IMR-90 (cell line): Measurements from ENCODE around the gene AGT. TPM values are rescaled to one million over a fixed set of nuclear protein-coding genes. Genes with fewer than 3 reads are reported as not detected.
"Not testable (repeated sequence)": the region's sequence is repeated elsewhere in the genome, so short reads cannot be mapped to it uniquely, and the experiment has no call there.

ENCODE experiments used
- ATAC-seq: fragments of 200-7000 bp; cut with Tn5 transposase; 2 replicates; pipeline ENCODE4 v1.9.1; 2020; ENCODE audit warnings: low read depth, mild to moderate bottlenecking, moderate library complexity
- BruUV-seq: library from RNA; stranded (reverse); fragments of 400-500 nt; replicated peaks from 2 replicates; lab custom pipeline; 2021; lab: Mats Ljungman, UMichigan
- CTCF ChIA-PET: fragments of 300-600 bp; formaldehyde crosslinking; extraction: SDS; loops from one replicate; lab custom pipeline; 2021; ENCODE audit warnings: antibody characterized with exemption; lab: Yijun Ruan, JAX
- POLR2A ChIA-PET: fragments of 300-600 bp; sonication (Branson Sonifier 250); formaldehyde crosslinking; loops from one replicate; lab custom pipeline; 2022; ENCODE audit warnings: antibody characterized with exemption; ENCODE audit not compliant: unreplicated experiment; lab: Charles Lee
- DNase-seq: peaks from one replicate; pipeline ENCODE4 v3.0.0; 2013
- H2AFZ ChIP-seq: replicated peaks from 2 replicates; pipeline ENCODE3; 2013; ENCODE audit warnings: low read length, mild to moderate bottlenecking; ENCODE audit not compliant: poor library complexity
- H2AK5ac ChIP-seq: 2 replicates; pipeline ENCODE4 v1.6.1; 2013; ENCODE audit warnings: low read depth, low read length, inconsistent platforms
- H2AK9ac ChIP-seq: replicated peaks from 2 replicates; pipeline ENCODE3; 2013; ENCODE audit warnings: mild to moderate bottlenecking, low read depth, low read length, moderate library complexity; ENCODE audit not compliant: poor library complexity
- H2BK120ac ChIP-seq: 2 replicates; pipeline ENCODE4 v1.6.1; 2013; ENCODE audit warnings: low read depth, low read length, inconsistent platforms
- H2BK15ac ChIP-seq: 3 replicates; pipeline ENCODE4 v1.6.1; 2013; ENCODE audit warnings: low read depth, low read length, inconsistent platforms
- H2BK20ac ChIP-seq: 2 replicates; pipeline ENCODE4 v1.6.1; 2013; ENCODE audit warnings: low read depth, mild to moderate bottlenecking, inconsistent platforms, low read length, moderate library complexity
- H2BK5ac ChIP-seq: 2 replicates; pipeline ENCODE4 v1.6.1; 2013; ENCODE audit warnings: mild to moderate bottlenecking, low read depth, low read length, inconsistent platforms; ENCODE audit not compliant: poor library complexity, severe bottlenecking
- H3K14ac ChIP-seq: replicated peaks from 2 replicates; pipeline ENCODE4 v1.6.1; 2013; ENCODE audit warnings: low read depth, low read length, inconsistent platforms
- H3K18ac ChIP-seq: 2 replicates; pipeline ENCODE4 v1.6.1; 2013; ENCODE audit warnings: low read depth, low read length, control low read depth
- H3K23ac ChIP-seq: 2 replicates; pipeline ENCODE4 v1.6.1; 2013; ENCODE audit warnings: low read depth, low read length, inconsistent platforms
- H3K27ac ChIP-seq: 2 replicates; pipeline ENCODE4 v1.5.1; 2013; ENCODE audit warnings: mild to moderate bottlenecking, control low read depth, low read length; ENCODE audit not compliant: insufficient read depth
- H3K27me3 ChIP-seq: 2 replicates; pipeline ENCODE4 v1.6.1; 2013; ENCODE audit warnings: low read length; ENCODE audit not compliant: control insufficient read depth, insufficient read depth
- H3K36me3 ChIP-seq: 2 replicates; pipeline ENCODE4 v1.6.1; 2013; ENCODE audit warnings: low read length, mixed read lengths; ENCODE audit not compliant: control insufficient read depth, insufficient read depth
- H3K4ac ChIP-seq: 2 replicates; pipeline ENCODE4 v1.6.1; 2013; ENCODE audit warnings: low read depth, low read length, inconsistent platforms
- H3K4me1 ChIP-seq: 2 replicates; pipeline ENCODE4 v1.6.1; 2013; ENCODE audit warnings: low read length, mixed read lengths; ENCODE audit not compliant: control insufficient read depth, insufficient read depth
- H3K4me2 ChIP-seq: 2 replicates; pipeline ENCODE4 v1.6.1; 2013; ENCODE audit warnings: low read depth, mild to moderate bottlenecking, control low read depth, low read length, moderate library complexity
- H3K4me3 ChIP-seq: 2 replicates; pipeline ENCODE4 v1.5.1; 2013; ENCODE audit warnings: low read depth, mild to moderate bottlenecking, control low read depth, low read length, moderate library complexity; ENCODE audit not compliant: insufficient read depth
- H3K56ac ChIP-seq: 2 replicates; pipeline ENCODE4 v1.6.1; 2013; ENCODE audit warnings: low read length, inconsistent platforms; ENCODE audit not compliant: insufficient read depth; ENCODE audit errors: extremely low read depth
- H3K79me1 ChIP-seq, 2 experiments: 2 replicates each; pipeline ENCODE4 v1.6.1; 2013; ENCODE audit warnings: low read length in 2 of 2, inconsistent platforms in 1 of 2, low read depth in 1 of 2
- H3K9ac ChIP-seq: 2 replicates; pipeline ENCODE4 v1.6.1; 2013; ENCODE audit warnings: low read depth, low read length, control low read depth
- H3K9me1 ChIP-seq: 2 replicates; pipeline ENCODE4 v1.6.1; 2013; ENCODE audit warnings: low read length, inconsistent platforms; ENCODE audit not compliant: insufficient read depth
- H3K9me3 ChIP-seq: 2 replicates; pipeline ENCODE4 v1.6.1; 2013; ENCODE audit warnings: low read length; ENCODE audit not compliant: control insufficient read depth, insufficient read depth
- H4K20me1 ChIP-seq: 2 replicates; pipeline ENCODE4 v1.6.1; 2013; ENCODE audit warnings: low read length, inconsistent platforms; ENCODE audit not compliant: insufficient read depth
- H4K5ac ChIP-seq: 2 replicates; pipeline ENCODE4 v1.6.1; 2013; ENCODE audit warnings: mild to moderate bottlenecking, low read depth, low read length, control low read depth
- H4K8ac ChIP-seq, 2 experiments: 2 replicates each; pipeline ENCODE4 v1.6.1; 2013; ENCODE audit warnings: low read depth in 2 of 2, low read length in 2 of 2, control low read depth in 1 of 2, inconsistent platforms in 1 of 2
- H4K91ac ChIP-seq: 2 replicates; pipeline ENCODE4 v1.6.1; 2013; ENCODE audit warnings: low read depth, low read length, inconsistent platforms; ENCODE audit not compliant: insufficient read depth
- ELK1 ChIP-seq: fragments of 150-350 bp; IDR thresholded peaks from 2 replicates; pipeline ENCODE4 v1.6.1; 2016; ENCODE audit warnings: low read depth, mild to moderate bottlenecking, low read length, moderate library complexity, borderline replicate concordance
- FOS ChIP-seq: fragments of 150-350 bp; IDR thresholded peaks from 2 replicates; pipeline ENCODE4 v1.6.1; 2016; ENCODE audit warnings: low read depth, low read length
- MAZ ChIP-seq: IDR thresholded peaks from 2 replicates; pipeline ENCODE4 v1.6.1; 2012; ENCODE audit warnings: low read depth, mild to moderate bottlenecking, low read length, improper control_type of control experiment, moderate library complexity, borderline replicate concordance
- MXI1 ChIP-seq: IDR thresholded peaks from 2 replicates; pipeline ENCODE4 v1.6.1; 2012; ENCODE audit warnings: low read depth, mild to moderate bottlenecking, low read length, moderate library complexity, borderline replicate concordance
- RFX5 ChIP-seq: IDR thresholded peaks from 2 replicates; pipeline ENCODE4 v1.8.0; 2012; ENCODE audit warnings: low read depth, mild to moderate bottlenecking, low read length, moderate library complexity
- SMC3 ChIP-seq: fragments of 150-350 bp; IDR thresholded peaks from 2 replicates; pipeline ENCODE4 v1.6.1; 2016; ENCODE audit warnings: low read depth, mild to moderate bottlenecking, antibody characterized with exemption, low read length, moderate library complexity
- WGBS, 2 experiments: methylation state at CpG; one replicate each; pipeline versions ENCODE4 v1.1.5 to v1.1.7; 2013; ENCODE audit warnings: missing lambda C conversion rate in 2 of 2; ENCODE audit not compliant: insufficient read length in 1 of 2; ENCODE audit errors: extremely low coverage in 2 of 2; 5-methylcytosine and 5-hydroxymethylcytosine counted together
- dilution Hi-C: fragments of 300-500 bp; cut with HindIII; formaldehyde crosslinking; loops from one replicate; pipeline ENCODE4 v1.14.3; 2018; ENCODE audit warnings: low sequenced_read_pairs; ENCODE audit not compliant: unreplicated experiment
- in situ Hi-C: fragments of 300-500 bp; cut with MboI; formaldehyde crosslinking; loops from 3 replicates; pipeline ENCODE4 v1.14.3; 2019; ENCODE audit warnings: low sequenced_read_pairs, inconsistent platforms, mixed read lengths
- intact Hi-C: fragments of 100-400 bp; cut with micrococcal nuclease; formaldehyde crosslinking; loops from 2 replicates; pipeline ENCODE4 v1.10.0; 2022
- polyA plus RNA-seq, 3 experiments: library from polyadenylated mRNA; depleted of rRNA; stranded (reverse); fragments of >200 nt; gene quantifications; 2 replicates each; pipeline ENCODE4 v1.2.3, GENCODE V29; 2012; ENCODE audit warnings: low replicate concordance in 1 of 3
- total RNA-seq: library from RNA; depleted of rRNA; stranded (reverse); fragments of >200 nt; gene quantifications from 2 replicates; pipeline ENCODE4 v1.2.3, GENCODE V29; 2012

AGT gene
- total and polyA plus RNA-seq, 2 of the 4 experiments (the other 2 are of a cell fraction), result 0.18 to 0.34 TPM

DNA sequence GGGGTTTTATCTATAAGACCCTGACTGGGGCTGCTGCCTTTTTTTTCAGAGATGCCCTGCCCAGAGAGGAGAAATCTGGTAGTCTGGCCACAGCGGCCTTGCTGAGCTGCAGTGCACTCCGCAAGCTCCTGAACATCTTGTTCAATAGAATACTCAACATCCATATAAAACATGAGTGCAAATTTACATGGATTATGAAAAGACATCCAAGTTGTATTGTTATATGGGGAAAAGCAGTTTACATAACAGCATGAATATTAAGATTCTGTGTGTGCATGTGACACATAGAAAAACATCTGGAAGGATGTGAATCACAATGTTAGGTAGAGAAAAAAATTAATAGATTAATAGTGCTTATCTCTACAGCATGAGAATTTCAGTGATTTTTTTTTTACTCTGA lies 55.2 kb downstream of the AGT start:
- H3K4me1 ChIP-seq, result no peaks in the 10 kb centered on the region
- no peak overlapping the region for H4K8ac ChIP-seq
- dilution Hi-C loops, result no loop called here
- H2AFZ ChIP-seq, result no peak overlapping the region
- no peak overlapping the region for H2BK15ac ChIP-seq
- no peak overlapping the region for H4K91ac ChIP-seq
- no peak overlapping the region for H2BK20ac ChIP-seq
- peaks cover 2 to 3% of the 10 kb centered on the region in 2 experiments; a peak in 1 of 4 replicates for H3K79me1 ChIP-seq
- peaks cover 10% of the 10 kb centered on the region for H3K36me3 ChIP-seq
- no peak overlapping the region for H3K9ac ChIP-seq
- no peak overlapping the region for H2AK5ac ChIP-seq
- ATAC-seq (no peak), DNase-seq (no peak)
- H4K5ac ChIP-seq, result no peak overlapping the region
- no peaks in the 10 kb centered on the region for H3K9me3 ChIP-seq
- TF ChIP-seq FOS, result no peak
- no peak for TF ChIP-seq RFX5
- no peak for TF ChIP-seq MAZ
- TF ChIP-seq SMC3, result no peak
- TF ChIP-seq ELK1, result no peak
- no peak for TF ChIP-seq MXI1
- H2AK9ac ChIP-seq, result no peak overlapping the region
- H3K14ac ChIP-seq, result no peak overlapping the region
- no peaks in the 10 kb centered on the region for H3K27me3 ChIP-seq
- H3K56ac ChIP-seq, result no peak overlapping the region
- no peak overlapping the region for H2BK5ac ChIP-seq
- intact Hi-C loops, result no loop called here
- no peak overlapping the region for H3K4me3 ChIP-seq
- ChIA-PET POLR2A (no interaction called here), CTCF (no interaction called here)
- no peak overlapping the region for H2BK120ac ChIP-seq
- H3K9me1 ChIP-seq, result peaks cover 3% of the 10 kb centered on the region
- no CpG with 5 or more reads among the region's 2 CpGs for WGBS, 2 experiments
- H4K20me1 ChIP-seq, result no peaks in the 10 kb centered on the region
- no peak overlapping the region for H3K18ac ChIP-seq
- H3K23ac ChIP-seq, result no peak overlapping the region
- no peak overlapping the region for H3K4ac ChIP-seq
- no TSS peak for BruUV-seq
- in situ Hi-C loops, result no loop called here
- H3K27ac ChIP-seq, result no peak overlapping the region
- no peak overlapping the region for H3K4me2 ChIP-seq

GRCh38 chr1:230658103-230658502 lies 55.8 kb downstream of the AGT start:
- H3K9me1 ChIP-seq, H2AK9ac ChIP-seq, POLR2A ChIA-PET, H2AK5ac ChIP-seq, ATAC-seq, H4K8ac ChIP-seq, BruUV-seq, H3K4me3 ChIP-seq, H2BK5ac ChIP-seq, H3K79me1 ChIP-seq, H4K5ac ChIP-seq, DNase-seq, H3K23ac ChIP-seq, H3K36me3 ChIP-seq, H3K9me3 ChIP-seq, H3K27me3 ChIP-seq, H4K20me1 ChIP-seq, H2BK120ac ChIP-seq, H3K4ac ChIP-seq, in situ Hi-C loops, H3K4me2 ChIP-seq, H2BK15ac ChIP-seq, CTCF ChIA-PET, H4K91ac ChIP-seq, H3K27ac ChIP-seq, H2BK20ac ChIP-seq, dilution Hi-C loops, H2AFZ ChIP-seq, H3K4me1 ChIP-seq, intact Hi-C loops, H3K18ac ChIP-seq, H3K9ac ChIP-seq, H3K56ac ChIP-seq, H3K14ac ChIP-seq: not testable (repeated sequence)
- WGBS, 2 experiments, result no CpG with 5 or more reads among the region's 1 CpG
